Spleen (tissue), 11 donors: ENCODE results near the gene EVI2B. TPM values are rescaled to one million over a fixed set of nuclear protein-coding genes. Genes with fewer than 3 reads are reported as not detected.
"Not testable (repeated sequence)": the region's sequence is repeated elsewhere in the genome, so short reads cannot be mapped to it uniquely, and the experiment has no call there.

ENCODE experiments used
- DNase-seq: peaks from one replicate; pipeline ENCODE4 v3.0.0-alpha.2; 2020
- H3K27ac ChIP-seq, 8 donors: fragments of 200-600 bp; sonication (generic) in 7 of 8; 1 replicate in 4 of 8; 2 replicates in 4 of 8; pipeline versions ENCODE4 v1.5.0 to v1.8.0; 2016 to 2021; ENCODE audit warnings: inconsistent platforms in 4 of 8, mild to moderate bottlenecking in 4 of 8, moderate library complexity in 1 of 8
- H3K27me3 ChIP-seq, 7 donors: fragments of 200-600 bp; sonication (generic) in 6 of 7; replicated peaks in 1 of 7; 1 replicate in 4 of 7; 2 replicates in 3 of 7; pipeline versions ENCODE4 v1.5.0 to v1.8.0; 2016 to 2021; ENCODE audit warnings: inconsistent platforms in 3 of 7, mild to moderate bottlenecking in 1 of 7
- H3K36me3 ChIP-seq, 6 donors: fragments of 200-600 bp; sonication (generic) in 5 of 6; 1 replicate in 4 of 6; 2 replicates in 2 of 6; pipeline versions ENCODE4 v1.5.0 to v1.8.0; 2016 to 2021; ENCODE audit warnings: inconsistent platforms in 2 of 6
- H3K4me1 ChIP-seq, 6 donors: fragments of 200-600 bp; sonication (generic) in 5 of 6; 1 replicate in 3 of 6; 2 replicates in 3 of 6; pipeline versions ENCODE4 v1.5.0 to v1.8.0; 2016 to 2021; ENCODE audit warnings: inconsistent platforms in 3 of 6
- H3K4me3 ChIP-seq, 8 donors: fragments of 200-600 bp; sonication (generic) in 7 of 8; 1 replicate in 4 of 8; 2 replicates in 4 of 8; pipeline versions ENCODE4 v1.5.0 to v1.8.0; 2016 to 2021; ENCODE audit warnings: inconsistent platforms in 4 of 8, mild to moderate bottlenecking in 4 of 8, moderate library complexity in 2 of 8
- H3K9me3 ChIP-seq, 8 donors: fragments of 200-600 bp; sonication (generic) in 7 of 8; 1 replicate in 4 of 8; 2 replicates in 4 of 8; pipeline versions ENCODE4 v1.5.0 to v1.8.0; 2016 to 2021; ENCODE audit warnings: inconsistent platforms in 4 of 8
- POLR2A ChIP-seq, 3 donors: fragments of 450-650 bp; IDR thresholded peaks; one replicate each; pipeline ENCODE4 v1.5.1; 2017; ENCODE audit warnings: antibody characterized with exemption in 3 of 3, mild to moderate bottlenecking in 1 of 3
- POLR2AphosphoS5 ChIP-seq, 3 donors: sonication (generic); formaldehyde crosslinking; IDR thresholded peaks; one replicate each; pipeline ENCODE4 v1.5.1; 2017; ENCODE audit warnings: antibody characterized with exemption in 3 of 3
- WGBS, 5 donors: extraction: QIAGEN DNeasy Blood & Tissue Kit in 3 of 5; methylation state at CpG; one replicate each; pipeline versions ENCODE4 v1.1.5 to v1.1.7; 2013 to 2018; 5-methylcytosine and 5-hydroxymethylcytosine counted together
- intact Hi-C: fragments of 100-400 bp; cut with DNase I; formaldehyde crosslinking; loops from one replicate; pipeline ENCODE4 v1.15.0; 2023; ENCODE audit warnings: low total_unique reads
- polyA plus RNA-seq, 3 donors: library from polyadenylated mRNA; stranded (reverse); fragments of 200-250 nt; gene quantifications; one replicate each; pipeline ENCODE4 v1.2.1, GENCODE V29; 2013
- total RNA-seq, 7 donors: library from RNA; depleted of rRNA in 3 of 7; stranded (reverse); fragments of >200 nt in 3 of 7; fragmentation: NEBNext Ultra II Directional in 4 of 7; extraction: Animal tissue kit (Norgen Biotek cat#: 25700) in 4 of 7; gene quantifications; one replicate each; pipeline versions ENCODE4 v1.1.0 to v1.2.1, GENCODE V29; 2016 to 2021
- TF ChIP-seq, protein P1 (sequence below), 11 experiments: fragments of 200-600 bp in 7 of 11; fragments of 450-650 bp in 4 of 11; sonication (generic) in 4 of 11; IDR thresholded peaks in 8 of 11; conservative IDR thresholded peaks in 3 of 11; 1 replicate in 7 of 11; 2 replicates in 4 of 11; pipeline versions ENCODE4 v1.4.0 to v1.8.0; 2016 to 2021; ENCODE audit warnings: antibody characterized with exemption in 11 of 11, inconsistent platforms in 4 of 11, mild to moderate bottlenecking in 1 of 11
- donor health status: healthy with polysubstance abuse.
- donor health status: DM: no; HTN: no; CAD: no; lungs with moderate emphysema.
- donor health status: DM: no; HTN: no; CAD: no.
- donor health status: Bipolar disorder and iron deficiency.
- donor health status: healthy.
- donor health status: DM: no; HTN: no; CAD: no.
- donor health status: DM: yes; HTN: yes; CAD: no.

Gene EVI2B
- total and polyA plus RNA-seq, 10 donors: 109 to 220 (median 138) TPM

DNA sequence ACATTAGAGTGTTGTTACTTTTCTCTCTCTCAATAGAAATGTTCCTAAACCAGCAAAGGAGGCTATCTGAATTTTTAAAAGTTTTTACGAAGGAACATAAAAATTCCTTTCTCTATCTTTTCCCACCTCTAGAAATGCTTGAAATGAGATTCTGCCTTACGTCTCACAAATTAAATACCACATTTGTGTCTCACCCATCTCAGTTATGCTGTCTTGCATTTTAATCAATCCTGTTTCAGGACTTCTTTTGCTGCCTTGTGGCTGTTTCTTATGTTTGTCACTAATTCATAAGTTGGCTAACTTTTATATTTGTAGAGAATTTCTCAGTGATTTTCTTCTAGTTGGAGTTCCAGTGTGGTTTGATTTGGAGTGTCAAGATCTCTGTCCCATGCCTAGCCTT lies 20.3 kb downstream of the EVI2B start:
- intact Hi-C loops: no loop called here
- H3K4me3 ChIP-seq: no peak overlapping the region

GRCh38 chr17:31291820-31292219 lies 22.0 kb downstream of the EVI2B start:
- H3K27ac ChIP-seq: no peak overlapping the region

More for the DNA sequence above, 20.3 kb downstream of the EVI2B start:
- WGBS, 5 donors: 93 to 99% (median 97%) methylated on average over 2 of the region's 2 CpGs
- H3K27me3 ChIP-seq: no peaks in the 10 kb centered on the region
- no peaks in the 10 kb centered on the region for H3K9me3 ChIP-seq
- H3K36me3 ChIP-seq: peaks cover 0 to 8% (median 0%) of the 10 kb centered on the region in 6 donors
- TF ChIP-seq, protein P1, sequence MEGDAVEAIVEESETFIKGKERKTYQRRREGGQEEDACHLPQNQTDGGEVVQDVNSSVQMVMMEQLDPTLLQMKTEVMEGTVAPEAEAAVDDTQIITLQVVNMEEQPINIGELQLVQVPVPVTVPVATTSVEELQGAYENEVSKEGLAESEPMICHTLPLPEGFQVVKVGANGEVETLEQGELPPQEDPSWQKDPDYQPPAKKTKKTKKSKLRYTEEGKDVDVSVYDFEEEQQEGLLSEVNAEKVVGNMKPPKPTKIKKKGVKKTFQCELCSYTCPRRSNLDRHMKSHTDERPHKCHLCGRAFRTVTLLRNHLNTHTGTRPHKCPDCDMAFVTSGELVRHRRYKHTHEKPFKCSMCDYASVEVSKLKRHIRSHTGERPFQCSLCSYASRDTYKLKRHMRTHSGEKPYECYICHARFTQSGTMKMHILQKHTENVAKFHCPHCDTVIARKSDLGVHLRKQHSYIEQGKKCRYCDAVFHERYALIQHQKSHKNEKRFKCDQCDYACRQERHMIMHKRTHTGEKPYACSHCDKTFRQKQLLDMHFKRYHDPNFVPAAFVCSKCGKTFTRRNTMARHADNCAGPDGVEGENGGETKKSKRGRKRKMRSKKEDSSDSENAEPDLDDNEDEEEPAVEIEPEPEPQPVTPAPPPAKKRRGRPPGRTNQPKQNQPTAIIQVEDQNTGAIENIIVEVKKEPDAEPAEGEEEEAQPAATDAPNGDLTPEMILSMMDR (IDR thresholded peaks at IDR 0.05 in 8 of 11, conservative IDR thresholded peaks at IDR 0.05 in 3 of 11): no peak
- TF ChIP-seq POLR2A (IDR thresholded peaks at IDR 0.05): no peak
- no peak for TF ChIP-seq POLR2AphosphoS5 (IDR thresholded peaks at IDR 0.05)
- DNase-seq: no peak
- no peak overlapping the region for H3K27ac ChIP-seq
- no peaks in the 10 kb centered on the region for H3K4me1 ChIP-seq

GRCh38 chr17:31289790-31290189 lies 24.1 kb downstream of the EVI2B start:
- DNase-seq: no peak
- Histone ChIP-seq H3K4me3 (no peak overlapping the region), H3K4me1 (no peaks in the 10 kb centered on the region), H3K27ac (no peak overlapping the region), H3K27me3 (no peaks in the 10 kb centered on the region), H3K36me3 (peaks cover 0 to 16% (median 0%) of the 10 kb centered on the region in 6 donors), H3K9me3 (no peaks in the 10 kb centered on the region)
- 81 to 92% (median 86%) methylated on average over 3 of the region's 3 CpGs for WGBS, 5 donors
- TF ChIP-seq POLR2A (IDR thresholded peaks at IDR 0.05) (no peak), POLR2AphosphoS5 (IDR thresholded peaks at IDR 0.05) (no peak)
- TF ChIP-seq, protein P1 (IDR thresholded peaks at IDR 0.05 in 8 of 11, conservative IDR thresholded peaks at IDR 0.05 in 3 of 11): no peak
- intact Hi-C loops: no loop called here

More at GRCh38 chr17:31291820-31292219, 22.0 kb downstream of the EVI2B start:
- TF ChIP-seq POLR2AphosphoS5 (IDR thresholded peaks at IDR 0.05) (no peak), POLR2A (IDR thresholded peaks at IDR 0.05) (no peak)
- TF ChIP-seq, protein P1 (IDR thresholded peaks at IDR 0.05 in 8 of 11, conservative IDR thresholded peaks at IDR 0.05 in 3 of 11): no peak
- intact Hi-C loops: no loop called here
- H3K4me1 ChIP-seq: no peaks in the 10 kb centered on the region
- no peaks in the 10 kb centered on the region for H3K9me3 ChIP-seq
- H3K36me3 ChIP-seq: peaks cover 0 to 15% (median 0%) of the 10 kb centered on the region in 6 donors
- DNase-seq: no peak
- H3K4me3 ChIP-seq: no peak overlapping the region
- no peaks in the 10 kb centered on the region for H3K27me3 ChIP-seq

DNA sequence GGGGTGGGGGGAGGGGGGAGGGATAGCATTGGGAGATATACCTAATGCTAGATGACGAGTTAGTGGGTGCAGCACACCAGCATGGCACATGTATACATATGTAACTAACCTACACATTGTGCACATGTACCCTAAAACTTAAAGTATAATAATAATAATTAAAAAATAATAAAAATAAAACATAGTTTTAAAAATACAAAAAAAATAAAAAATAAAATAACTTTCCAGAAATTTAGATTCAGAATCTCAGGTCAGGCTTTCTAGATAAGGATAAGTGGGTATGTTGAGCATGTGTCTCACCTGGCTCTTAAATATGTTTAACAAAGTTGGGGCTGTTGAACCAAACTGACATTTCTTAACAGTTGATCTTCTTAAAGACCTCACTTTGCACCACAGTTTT lies 25.9 kb downstream of the EVI2B start:
- H3K27ac ChIP-seq, intact Hi-C loops, H3K4me3 ChIP-seq, H3K27me3 ChIP-seq, DNase-seq, H3K4me1 ChIP-seq, H3K9me3 ChIP-seq: not testable (repeated sequence)
- H3K36me3 ChIP-seq: peaks cover 0 to 16% (median 0%) of the 10 kb centered on the region in 6 donors
- 80 to 100% (median 87%) methylated on average over 1 of the region's 1 CpG; no CpG with 5 or more reads in 1 of the 5 donors for WGBS, 5 donors

DNA sequence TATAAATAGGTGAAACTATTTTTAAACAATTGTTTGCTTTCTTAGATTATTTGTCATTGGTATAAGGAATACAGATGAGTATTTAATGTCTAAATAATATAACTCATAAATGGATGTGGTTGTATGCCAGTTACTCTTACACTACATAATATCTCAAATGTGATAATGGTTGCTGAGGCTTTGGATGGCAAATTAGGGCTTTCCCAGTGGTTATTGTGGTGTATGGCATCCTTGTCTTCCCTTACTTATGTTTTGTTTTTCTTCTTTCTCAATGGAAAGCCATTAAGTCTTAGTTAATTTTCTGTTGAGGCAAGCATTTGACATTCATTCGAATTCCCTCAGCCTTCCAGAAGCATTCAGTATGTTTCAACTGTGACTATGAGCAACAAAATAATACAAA lies 27.3 kb downstream of the EVI2B start:
- intact Hi-C loops: no loop called here
- Histone ChIP-seq H3K9me3 (no peaks in the 10 kb centered on the region), H3K4me3 (no peak overlapping the region), H3K4me1 (no peaks in the 10 kb centered on the region), H3K27ac (no peak overlapping the region), H3K36me3 (peaks cover 0 to 24% (median 0%) of the 10 kb centered on the region in 6 donors), H3K27me3 (no peaks in the 10 kb centered on the region)
- 92 to 100% (median 94%) methylated on average over 1 of the region's 1 CpG for WGBS, 5 donors
- DNase-seq: no peak
- TF ChIP-seq POLR2AphosphoS5 (IDR thresholded peaks at IDR 0.05) (no peak), POLR2A (IDR thresholded peaks at IDR 0.05) (no peak)
- TF ChIP-seq, protein P1 (IDR thresholded peaks at IDR 0.05 in 8 of 11, conservative IDR thresholded peaks at IDR 0.05 in 3 of 11): no peak
